NB4 (cell line): ENCODE measurements around the gene SENP1.

Experiments used
- MYC ChIP-seq: IDR thresholded peaks from 2 replicates; pipeline ENCODE4 v1.6.1; 2011; ENCODE audit warnings: low read depth, low read length
- POLR2A ChIP-seq: IDR thresholded peaks from 2 replicates; pipeline ENCODE4 v1.6.1; 2011; ENCODE audit warnings: mild to moderate bottlenecking; ENCODE audit not compliant: insufficient read length; ENCODE audit errors: extremely low read depth
- TF ChIP-seq, protein P1 (sequence below): IDR thresholded peaks from one replicate; pipeline ENCODE4 v1.5.1; 2012; ENCODE audit warnings: low read depth, low read length
- TF ChIP-seq, protein P2 (sequence below): IDR thresholded peaks from 2 replicates; pipeline ENCODE4 v1.6.1; 2011; ENCODE audit warnings: low read depth, low read length

DNA sequence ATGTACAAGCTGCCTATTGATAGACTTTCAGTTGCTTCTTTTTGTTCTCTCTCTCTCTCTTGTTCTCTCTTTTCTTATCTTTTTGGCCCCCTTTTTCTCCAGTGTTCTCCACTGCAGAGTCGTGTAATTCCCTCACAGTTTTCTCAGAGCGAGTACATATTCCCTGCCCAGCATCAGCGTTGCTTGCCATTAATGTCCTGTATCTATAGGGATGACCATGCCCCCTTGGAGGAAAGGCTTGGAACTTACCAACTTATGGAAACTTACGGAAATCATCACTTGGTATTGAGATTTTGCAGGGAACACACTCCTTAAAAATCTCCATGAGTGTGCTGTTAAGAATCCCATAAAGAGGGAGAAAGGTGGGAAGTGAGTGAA is 87.3 kb downstream of the SENP1 start:
- TF ChIP-seq, protein P1, sequence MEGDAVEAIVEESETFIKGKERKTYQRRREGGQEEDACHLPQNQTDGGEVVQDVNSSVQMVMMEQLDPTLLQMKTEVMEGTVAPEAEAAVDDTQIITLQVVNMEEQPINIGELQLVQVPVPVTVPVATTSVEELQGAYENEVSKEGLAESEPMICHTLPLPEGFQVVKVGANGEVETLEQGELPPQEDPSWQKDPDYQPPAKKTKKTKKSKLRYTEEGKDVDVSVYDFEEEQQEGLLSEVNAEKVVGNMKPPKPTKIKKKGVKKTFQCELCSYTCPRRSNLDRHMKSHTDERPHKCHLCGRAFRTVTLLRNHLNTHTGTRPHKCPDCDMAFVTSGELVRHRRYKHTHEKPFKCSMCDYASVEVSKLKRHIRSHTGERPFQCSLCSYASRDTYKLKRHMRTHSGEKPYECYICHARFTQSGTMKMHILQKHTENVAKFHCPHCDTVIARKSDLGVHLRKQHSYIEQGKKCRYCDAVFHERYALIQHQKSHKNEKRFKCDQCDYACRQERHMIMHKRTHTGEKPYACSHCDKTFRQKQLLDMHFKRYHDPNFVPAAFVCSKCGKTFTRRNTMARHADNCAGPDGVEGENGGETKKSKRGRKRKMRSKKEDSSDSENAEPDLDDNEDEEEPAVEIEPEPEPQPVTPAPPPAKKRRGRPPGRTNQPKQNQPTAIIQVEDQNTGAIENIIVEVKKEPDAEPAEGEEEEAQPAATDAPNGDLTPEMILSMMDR, result no peak
- TF ChIP-seq, protein P2, sequence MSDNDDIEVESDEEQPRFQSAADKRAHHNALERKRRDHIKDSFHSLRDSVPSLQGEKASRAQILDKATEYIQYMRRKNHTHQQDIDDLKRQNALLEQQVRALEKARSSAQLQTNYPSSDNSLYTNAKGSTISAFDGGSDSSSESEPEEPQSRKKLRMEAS, result no peak
- no peak for TF ChIP-seq POLR2A
- no peak for TF ChIP-seq MYC
